HepG2 (cell line): ENCODE results near the gene ITK.

Experiments
- MYNN ChIP-seq: sonication (generic); formaldehyde crosslinking; IDR thresholded peaks from 2 replicates; pipeline ENCODE4 v1.4.0; 2020; ENCODE audit warnings: mild to moderate bottlenecking, low read depth, missing genetic modification reagents
- POLR2A ChIP-seq, 2 experiments: IDR thresholded peaks; 2 replicates each; pipeline ENCODE4 v1.6.1; 2011; ENCODE audit warnings: low read depth in 2 of 2, low read length in 2 of 2, mild to moderate bottlenecking in 1 of 2, moderate library complexity in 1 of 2; ENCODE audit not compliant: insufficient read depth in 1 of 2
- ZNF724P ChIP-seq: sonication (generic); formaldehyde crosslinking; IDR thresholded peaks from 2 replicates; pipeline ENCODE4 v1.8.0; 2022; ENCODE audit warnings: missing genetic modification reagents, borderline replicate concordance
- TF ChIP-seq, protein P1 (sequence below): sonication (generic); formaldehyde crosslinking; IDR thresholded peaks from 2 replicates; pipeline ENCODE4 v1.5.0; 2020; ENCODE audit warnings: mild to moderate bottlenecking, missing genetic modification reagents, moderate library complexity

DNA sequence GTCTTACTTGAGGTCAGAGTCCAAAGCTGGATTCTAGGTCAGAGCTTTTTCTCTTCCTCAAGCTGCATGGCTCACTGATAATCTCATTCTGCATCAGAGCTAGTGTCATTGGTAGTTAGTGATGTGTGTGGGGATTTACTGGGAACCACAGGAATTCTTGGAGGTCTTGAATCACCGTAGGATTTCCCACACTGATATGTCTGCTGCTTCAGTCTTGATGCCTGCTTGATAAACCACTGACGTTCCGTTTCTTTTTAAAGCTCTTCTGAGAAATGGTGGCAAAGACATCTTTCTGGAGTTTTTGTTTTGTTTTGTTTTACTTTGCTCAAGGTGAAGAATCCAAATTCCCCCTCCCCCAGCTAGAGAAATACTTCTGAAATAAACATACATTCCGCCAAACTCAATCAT, 13.4 kb upstream of the ITK start:
- TF ChIP-seq MYNN (CRISPR knock-in tag) (no peak), POLR2A (IDR thresholded peaks at IDR 0.05; ENCODE audit: insufficient read depth in 1 of 2, low read depth in 2 of 2, low read length in 2 of 2) (no peak), ZNF724P (CRISPR knock-in tag) (no peak)
- TF ChIP-seq, protein P1, sequence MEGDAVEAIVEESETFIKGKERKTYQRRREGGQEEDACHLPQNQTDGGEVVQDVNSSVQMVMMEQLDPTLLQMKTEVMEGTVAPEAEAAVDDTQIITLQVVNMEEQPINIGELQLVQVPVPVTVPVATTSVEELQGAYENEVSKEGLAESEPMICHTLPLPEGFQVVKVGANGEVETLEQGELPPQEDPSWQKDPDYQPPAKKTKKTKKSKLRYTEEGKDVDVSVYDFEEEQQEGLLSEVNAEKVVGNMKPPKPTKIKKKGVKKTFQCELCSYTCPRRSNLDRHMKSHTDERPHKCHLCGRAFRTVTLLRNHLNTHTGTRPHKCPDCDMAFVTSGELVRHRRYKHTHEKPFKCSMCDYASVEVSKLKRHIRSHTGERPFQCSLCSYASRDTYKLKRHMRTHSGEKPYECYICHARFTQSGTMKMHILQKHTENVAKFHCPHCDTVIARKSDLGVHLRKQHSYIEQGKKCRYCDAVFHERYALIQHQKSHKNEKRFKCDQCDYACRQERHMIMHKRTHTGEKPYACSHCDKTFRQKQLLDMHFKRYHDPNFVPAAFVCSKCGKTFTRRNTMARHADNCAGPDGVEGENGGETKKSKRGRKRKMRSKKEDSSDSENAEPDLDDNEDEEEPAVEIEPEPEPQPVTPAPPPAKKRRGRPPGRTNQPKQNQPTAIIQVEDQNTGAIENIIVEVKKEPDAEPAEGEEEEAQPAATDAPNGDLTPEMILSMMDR (CRISPR knock-in tag): no peak
